Fibroblast of skin of abdomen (primary cell): ENCODE measurements around the gene EXOSC5.
"Not testable (repeated sequence)": the region's sequence is repeated elsewhere in the genome, so short reads cannot be mapped to it uniquely, and the experiment has no call there.

Source experiments
- DNase-seq: peaks from one replicate; pipeline ENCODE4 v3.0.0-alpha.2; 2013

The EXOSC5 gene

GRCh38 chr19:41426116-41426841 lies 29.1 kb upstream of the EXOSC5 start:
- DNase-seq = no peak

- DNase-seq = no peak
Measured at GRCh38 chr19:41425174-41426115, 28.3 kb upstream of the EXOSC5 start.

DNA sequence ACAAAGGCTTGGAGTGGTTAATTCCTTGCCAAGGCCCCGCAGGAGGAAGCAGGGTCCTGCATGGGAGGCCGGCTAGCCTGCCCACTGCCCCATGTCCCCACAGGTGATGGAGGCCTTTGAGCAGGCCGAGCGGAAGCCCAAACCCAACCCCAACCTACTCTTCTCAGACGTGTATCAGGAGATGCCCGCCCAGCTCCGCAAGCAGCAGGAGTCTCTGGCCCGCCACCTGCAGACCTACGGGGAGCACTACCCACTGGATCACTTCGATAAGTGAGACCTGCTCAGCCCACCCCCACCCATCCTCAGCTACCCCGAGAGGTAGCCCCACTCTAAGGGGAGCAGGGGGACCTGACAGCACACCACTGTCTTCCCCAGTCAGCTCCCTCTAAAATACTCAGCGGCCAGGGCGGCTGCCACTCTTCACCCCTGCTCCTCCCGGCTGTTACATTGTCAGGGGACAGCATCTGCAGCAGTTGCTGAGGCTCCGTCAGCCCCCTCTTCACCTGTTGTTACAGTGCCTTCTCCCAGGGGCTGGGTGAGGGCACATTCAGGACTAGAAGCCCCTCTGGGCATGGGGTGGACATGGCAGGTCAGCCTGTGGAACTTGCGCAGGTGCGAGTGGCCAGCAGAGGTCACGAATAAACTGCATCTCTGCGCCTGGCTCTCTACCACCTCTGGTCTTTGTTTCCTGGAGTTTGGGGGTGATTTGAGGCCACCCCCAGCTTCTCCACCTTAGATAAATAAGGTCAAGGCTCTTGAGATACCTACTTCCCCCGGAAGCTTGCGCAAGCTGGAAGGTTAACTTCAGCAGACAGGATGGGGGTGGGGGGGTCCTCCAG lies 27.4 kb upstream of the EXOSC5 start:
- DNase-seq = no peak

- no peak for DNase-seq
Measured at GRCh38 chr19:41422955-41423354, 25.8 kb upstream of the EXOSC5 start.

DNA sequence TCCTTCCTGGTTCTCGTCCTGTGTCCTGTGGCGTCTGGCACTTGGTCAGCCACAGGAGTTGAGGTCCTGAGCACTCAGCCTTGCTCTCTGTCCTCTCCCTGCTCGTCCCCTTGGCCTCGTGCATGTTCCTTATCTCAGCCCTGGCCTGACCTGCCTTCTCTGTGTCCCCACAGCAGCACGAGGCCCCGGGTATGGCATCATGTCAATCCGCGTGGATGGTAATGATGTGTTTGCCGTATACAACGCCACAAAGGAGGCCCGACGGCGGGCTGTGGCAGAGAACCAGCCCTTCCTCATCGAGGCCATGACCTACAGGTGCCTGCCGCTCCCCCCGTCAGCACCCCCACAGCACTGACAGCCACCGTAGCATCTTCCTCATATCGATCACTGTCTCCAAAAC lies 25.3 kb upstream of the EXOSC5 start:
- DNase-seq = no peak

DNA sequence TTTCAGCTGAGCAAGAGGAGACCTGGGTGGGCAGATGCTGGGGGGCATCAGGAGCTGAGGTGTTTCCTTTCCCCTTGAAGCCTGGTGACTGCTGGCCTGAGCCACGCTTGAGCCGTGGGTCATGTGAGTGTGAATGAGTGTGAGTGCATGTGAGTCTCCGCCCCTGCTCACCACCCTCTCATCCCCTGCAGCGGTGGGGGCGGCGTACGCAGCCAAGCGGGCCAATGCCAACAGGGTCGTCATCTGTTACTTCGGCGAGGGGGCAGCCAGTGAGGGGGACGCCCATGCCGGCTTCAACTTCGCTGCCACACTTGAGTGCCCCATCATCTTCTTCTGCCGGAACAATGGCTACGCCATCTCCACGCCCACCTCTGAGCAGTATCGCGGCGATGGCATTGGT lies 24.8 kb upstream of the EXOSC5 start:
- DNase-seq = no peak

DNA sequence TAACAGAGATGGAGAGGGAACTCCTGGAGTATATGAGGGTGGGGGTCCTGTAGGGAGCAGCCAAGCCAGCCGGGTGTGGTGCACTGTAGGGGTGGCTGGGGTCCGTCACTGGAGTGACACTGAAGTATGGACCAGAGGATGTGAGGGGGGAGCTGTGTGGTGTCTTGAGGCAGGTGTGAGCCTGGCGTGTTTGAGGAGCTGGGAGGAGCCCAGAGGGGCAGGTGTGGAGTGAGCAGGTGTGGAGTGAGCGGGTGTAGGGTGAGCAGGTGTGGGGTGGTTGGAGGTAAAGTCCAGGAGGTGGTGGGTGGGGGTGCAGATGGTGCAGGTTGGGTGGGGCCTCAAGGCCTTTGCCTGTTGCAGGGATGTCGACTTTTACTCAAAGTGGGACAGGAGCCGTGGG lies 24.2 kb upstream of the EXOSC5 start:
- DNase-seq = no peak

GRCh38 chr19:41420101-41420880 lies 23.1 kb upstream of the EXOSC5 start:
- DNase-seq = no peak

DNA sequence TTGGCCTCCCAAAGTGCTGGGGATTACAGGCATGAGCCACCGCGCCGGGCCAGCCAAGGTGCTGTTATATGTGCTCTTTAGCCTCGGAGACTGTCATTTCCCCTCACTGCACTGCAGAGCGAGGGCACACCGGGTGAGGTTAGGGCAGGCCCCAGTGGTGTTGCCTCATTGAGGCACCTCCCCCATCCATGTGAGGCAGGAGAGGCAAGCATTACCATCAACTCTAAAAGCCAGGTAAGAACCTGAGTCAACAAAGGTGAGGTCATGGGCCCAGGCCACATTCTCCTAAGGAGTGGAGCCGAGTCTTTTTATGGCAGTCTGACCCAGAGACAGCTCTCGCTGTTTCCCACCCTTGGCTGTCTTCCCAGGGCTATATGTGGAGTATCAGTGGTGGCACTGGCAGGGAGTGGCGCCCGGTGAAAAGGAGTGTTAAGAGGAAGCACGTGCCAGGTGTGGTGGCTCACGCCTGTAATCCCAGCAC lies 19.1 kb upstream of the EXOSC5 start:
- no peak for DNase-seq

DNA sequence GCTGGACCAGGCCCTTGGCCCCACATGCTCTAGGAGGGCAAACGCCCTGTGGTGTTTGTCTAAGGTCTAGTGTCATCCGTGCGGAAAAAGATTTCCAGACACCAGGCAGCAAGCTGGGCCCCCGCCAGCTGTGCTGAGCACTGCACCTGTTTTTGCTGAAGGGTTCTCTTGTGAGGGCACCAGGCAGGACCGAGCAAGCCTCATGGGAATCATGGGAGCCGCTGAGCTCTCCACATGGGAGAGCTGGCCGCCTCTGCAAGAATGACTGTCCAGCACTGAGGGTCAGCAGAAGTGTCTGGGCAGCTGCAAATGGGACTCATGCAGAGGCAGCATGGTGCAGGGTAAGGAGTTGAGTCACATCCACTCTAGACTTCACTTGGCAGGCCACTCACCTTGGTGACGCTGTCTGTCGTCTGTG lies 18.0 kb upstream of the EXOSC5 start:
- DNase-seq = no peak

- no peak for DNase-seq
Measured at GRCh38 chr19:41414461-41414860, 17.3 kb upstream of the EXOSC5 start.

DNA sequence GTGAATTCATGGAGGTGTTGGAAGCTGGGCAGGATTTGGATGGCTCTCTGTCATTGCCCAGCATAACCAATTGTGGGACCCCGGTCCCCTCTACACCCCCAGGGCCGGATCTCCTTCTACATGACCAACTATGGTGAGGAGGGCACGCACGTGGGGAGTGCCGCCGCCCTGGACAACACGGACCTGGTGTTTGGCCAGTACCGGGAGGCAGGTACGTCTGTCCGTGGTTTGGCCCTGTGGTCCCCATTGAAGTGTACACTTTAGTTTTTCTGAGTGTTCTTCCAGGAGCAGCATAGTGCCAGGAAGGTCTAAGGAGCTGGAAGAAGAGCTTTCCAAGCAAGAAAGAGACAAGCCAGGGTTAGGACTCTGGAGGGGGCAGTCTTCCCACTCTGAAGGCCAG lies 16.8 kb upstream of the EXOSC5 start:
- DNase-seq = no peak

- DNase-seq = no peak
Measured at GRCh38 chr19:41412953-41413352, 15.8 kb upstream of the EXOSC5 start.

DNA sequence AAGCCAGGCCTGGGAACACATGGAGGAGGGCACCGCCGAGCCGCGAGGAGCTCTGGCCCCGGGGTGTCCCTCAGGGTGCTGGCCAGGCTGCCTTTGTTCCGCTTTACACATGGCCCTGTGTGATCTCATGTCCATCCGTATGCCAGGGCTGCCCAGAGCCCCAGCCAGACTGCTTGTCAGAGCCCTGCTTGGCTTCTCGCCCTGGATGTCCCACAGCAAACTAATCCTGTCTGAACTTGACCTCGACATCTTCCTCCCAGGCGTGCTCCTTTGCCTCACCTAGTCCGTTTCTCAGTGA lies 14.8 kb upstream of the EXOSC5 start:
- no peak for DNase-seq

DNA sequence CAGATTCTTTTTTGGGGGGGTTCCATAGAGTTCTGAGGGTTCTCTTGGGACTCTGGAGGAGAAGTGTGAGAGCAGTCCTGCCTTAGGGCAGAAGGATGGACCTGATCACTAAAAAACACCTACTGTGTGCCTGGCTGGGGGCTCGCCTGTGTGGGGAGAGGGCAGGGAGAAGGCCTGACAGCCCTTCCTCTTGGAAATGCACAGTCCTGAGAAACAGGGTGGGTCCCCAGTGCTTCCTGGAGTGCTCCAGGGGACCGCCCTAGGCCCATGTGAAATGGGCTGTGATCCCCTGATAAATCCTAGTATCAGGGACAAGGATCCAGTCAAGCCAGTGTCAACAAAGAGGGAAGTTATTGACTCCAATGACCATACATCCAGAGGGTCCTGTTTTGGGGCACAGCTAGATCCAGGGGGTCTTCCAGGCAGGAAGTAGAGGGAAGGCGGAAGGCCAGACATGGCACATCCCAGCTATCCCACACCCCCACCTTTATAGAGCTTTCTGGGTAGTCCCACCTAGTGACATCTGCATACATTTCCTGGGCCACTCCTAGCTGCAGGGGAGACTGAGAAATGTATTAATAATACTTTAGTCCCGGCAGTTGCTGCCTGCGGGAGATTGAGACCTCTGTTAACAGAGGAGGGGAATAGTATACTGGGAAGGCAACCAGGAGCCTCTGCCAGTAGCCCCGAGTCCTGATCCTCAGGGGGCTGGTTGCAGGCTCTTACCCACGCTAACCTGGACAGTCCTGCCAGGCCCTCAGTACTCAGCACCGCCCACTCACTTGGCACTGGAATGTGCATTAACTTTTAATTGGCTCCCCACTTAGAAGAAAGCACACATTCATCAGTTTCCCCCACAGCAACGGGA lies 14.2 kb upstream of the EXOSC5 start:
- DNase-seq = no peak

DNA sequence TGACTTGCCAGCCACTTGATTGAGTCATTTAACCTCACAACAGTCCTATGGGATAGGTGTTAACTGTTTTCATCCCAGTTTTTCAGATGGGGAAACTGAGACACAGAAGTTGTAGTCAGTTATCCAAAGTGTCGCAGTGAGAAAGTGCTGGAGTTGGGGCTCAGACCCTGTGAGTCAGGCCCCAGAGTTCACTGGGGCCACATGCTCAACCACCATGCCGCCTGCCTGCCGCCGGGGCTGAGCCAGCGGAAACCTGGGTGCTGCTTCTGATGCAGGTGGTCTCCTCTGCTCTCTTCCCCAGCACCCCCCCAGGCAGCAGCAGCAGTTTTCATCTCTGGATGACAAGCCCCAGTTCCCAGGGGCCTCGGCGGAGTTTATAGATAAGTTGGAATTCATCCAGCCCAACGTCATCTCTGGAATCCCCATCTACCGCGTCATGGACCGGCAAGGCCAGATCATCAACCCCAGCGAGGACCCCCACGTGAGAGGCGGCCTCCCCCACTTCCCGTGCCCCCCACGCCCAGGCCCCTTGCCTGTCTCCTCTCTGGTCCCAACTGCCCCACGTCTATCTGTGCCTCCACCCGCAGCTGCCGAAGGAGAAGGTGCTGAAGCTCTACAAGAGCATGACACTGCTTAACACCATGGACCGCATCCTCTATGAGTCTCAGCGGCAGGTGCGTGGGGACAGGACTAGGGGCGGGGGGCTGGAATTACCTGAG lies 13.3 kb upstream of the EXOSC5 start:
- no peak for DNase-seq

DNA sequence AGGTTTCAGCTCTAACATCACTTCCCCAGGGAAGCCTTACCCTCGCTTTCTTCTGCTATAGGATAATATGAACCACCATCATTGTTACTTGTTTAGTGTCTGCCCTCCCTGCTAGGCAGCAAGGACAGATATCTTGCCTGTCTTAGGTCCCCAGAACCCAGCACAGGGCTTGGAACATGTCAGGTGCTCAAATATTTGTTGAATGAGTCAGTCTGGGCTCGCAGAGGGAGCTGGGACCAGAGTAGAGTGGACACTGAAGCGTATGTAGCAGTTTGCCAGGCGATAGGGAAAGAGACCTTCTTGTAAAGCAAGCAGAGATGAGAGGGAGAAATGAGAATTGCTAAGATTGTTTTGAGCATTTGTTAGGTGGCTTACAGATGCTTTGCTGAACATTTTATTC lies 12.1 kb upstream of the EXOSC5 start:
- no peak for DNase-seq

- DNase-seq = not testable (repeated sequence)
Measured at GRCh38 chr19:41408846-41409245, 11.7 kb upstream of the EXOSC5 start.

DNA sequence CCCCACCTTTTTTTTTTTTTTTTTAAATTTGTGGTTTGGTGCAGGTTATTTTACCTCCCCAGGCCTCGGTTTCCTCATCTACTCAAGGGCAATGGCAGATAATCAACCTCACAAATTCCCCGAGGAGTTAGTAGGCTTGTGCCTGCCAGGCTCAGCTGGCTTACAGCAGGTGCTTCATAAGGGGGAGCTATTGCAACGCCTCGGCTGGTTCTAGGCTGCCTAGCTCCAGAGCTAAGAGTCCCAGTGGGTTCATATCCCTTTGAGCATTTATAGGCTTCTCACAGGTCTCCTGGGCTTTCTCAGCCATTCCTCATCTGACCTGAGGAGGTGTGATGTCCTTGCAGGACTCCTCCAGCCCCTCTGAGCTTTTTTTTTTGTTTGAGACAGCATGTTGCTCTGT lies 11.1 kb upstream of the EXOSC5 start:
- no peak for DNase-seq

DNA sequence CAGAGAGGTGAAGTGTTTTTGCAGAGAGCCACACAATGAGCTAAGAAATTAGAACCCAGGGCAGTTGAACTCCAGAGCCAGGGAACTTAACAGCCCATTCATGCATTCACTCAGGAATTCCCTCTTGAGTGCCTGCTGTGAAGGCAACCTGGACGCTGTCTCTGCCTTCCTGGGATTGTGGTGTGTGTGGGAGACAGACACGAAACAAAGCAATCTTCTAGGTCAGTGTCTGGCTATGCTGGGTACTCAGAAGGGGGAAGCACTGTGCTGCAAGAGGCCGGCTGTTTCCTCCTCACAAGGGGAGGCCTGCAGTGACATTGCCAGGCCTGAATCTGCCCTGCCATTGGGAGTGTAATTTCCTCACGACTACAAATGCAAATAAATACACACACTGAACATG lies 10.1 kb upstream of the EXOSC5 start:
- no peak for DNase-seq

GRCh38 chr19:41405776-41406175 lies 8.6 kb upstream of the EXOSC5 start:
- no peak for DNase-seq
